GM18951 (cell line): Measurements from ENCODE around the gene QPCTL.
"Not testable (repeated sequence)": the region's sequence is repeated elsewhere in the genome, so short reads cannot be mapped to it uniquely, and the experiment has no call there.

ENCODE experiments used
- POLR2A ChIP-seq: IDR thresholded peaks from 4 replicates; pipeline ENCODE4 v1.6.1; 2011; ENCODE audit warnings: mild to moderate bottlenecking; ENCODE audit not compliant: insufficient read length, insufficient read depth; ENCODE audit errors: extremely low read depth
- in situ Hi-C: fragments of 300-500 bp; cut with MboI; formaldehyde crosslinking; loops from one replicate; pipeline ENCODE4 v1.12.0; 2022; ENCODE audit warnings: low sequenced_read_pairs, mixed read lengths, inconsistent platforms; ENCODE audit not compliant: unreplicated experiment

The QPCTL gene

DNA sequence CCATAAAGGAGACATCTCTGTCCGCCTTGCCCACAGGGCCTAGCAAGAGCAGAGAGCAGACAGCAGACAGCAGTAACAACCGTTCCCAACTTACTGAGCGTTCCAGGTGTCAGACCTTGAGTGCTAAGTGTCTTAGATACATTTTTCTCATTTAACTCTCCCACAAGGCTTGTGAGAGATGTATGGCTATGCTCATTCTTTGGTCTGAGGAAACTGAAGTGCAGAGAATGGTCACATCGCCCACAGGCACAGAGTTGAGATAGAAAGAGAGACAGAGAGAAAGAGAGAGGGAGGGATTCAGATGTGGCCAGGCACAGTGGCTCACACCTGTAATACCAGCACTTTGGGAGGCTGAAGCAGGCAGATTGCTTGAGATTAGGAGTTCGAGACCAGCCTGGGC, 55.0 kb downstream of the QPCTL start:
- no peak for TF ChIP-seq POLR2A
- in situ Hi-C loops: no loop called here

DNA sequence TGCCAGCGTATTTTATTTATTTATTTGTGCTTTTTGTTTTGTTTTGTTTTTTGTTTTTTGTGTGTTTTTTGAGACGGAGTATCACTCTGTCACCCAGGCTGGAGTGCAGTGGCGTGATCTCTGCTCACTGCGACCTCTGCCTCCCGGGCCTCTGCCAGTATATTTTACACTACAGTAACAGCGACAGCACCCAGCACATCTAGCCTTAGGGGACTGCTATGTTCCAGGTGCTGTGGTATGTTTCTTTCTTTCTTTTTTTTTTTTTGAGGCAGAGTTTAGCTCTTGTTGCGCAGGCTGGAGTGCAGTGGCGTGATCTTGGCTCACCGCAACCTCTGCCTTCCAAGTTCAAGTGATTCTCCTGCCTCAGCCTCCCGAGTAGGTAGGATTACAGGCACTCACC, 59.0 kb downstream of the QPCTL start:
- in situ Hi-C loops: not testable (repeated sequence)

DNA sequence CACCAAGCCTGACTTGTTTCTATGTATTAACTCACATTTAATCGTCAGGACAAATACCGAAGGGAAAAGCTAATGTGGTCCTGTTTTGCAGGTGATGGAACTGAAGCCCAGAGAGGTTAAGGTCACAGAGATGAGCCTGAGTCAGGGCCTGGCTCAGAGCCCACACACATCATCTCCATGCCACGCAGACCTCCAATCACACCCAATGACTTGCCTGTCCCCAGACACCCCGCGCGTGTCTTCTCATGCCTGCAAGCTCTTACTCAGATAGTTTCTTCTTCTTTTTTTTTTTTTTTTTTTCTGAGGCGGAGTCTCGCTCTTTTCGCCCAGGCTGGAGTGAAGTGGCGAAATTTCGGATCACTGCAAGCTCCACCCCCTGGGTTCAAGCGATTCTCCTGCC, 60.2 kb downstream of the QPCTL start:
- in situ Hi-C loops: no loop called here
- no peak for TF ChIP-seq POLR2A

DNA sequence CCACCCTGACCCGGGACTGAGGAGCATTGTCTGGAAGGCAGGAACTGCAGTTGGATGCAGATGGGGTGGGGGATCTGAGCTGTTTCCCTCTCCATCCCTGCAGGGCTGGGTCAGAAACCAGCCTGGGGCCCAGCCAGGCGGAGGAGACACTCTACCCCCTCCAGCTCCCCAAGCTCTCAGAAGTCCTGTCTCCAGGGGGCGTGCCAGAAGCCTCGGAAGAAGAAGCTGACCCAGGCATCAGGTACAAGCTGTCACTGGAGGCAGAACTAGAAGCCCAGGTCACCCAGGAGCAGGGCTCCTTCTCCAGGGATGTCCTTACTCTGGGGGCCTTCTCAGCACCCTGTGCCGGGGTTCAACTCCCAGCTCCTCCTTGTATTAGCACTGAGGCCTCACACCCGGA, 61.1 kb downstream of the QPCTL start:
- in situ Hi-C loops: no loop called here

More for the DNA sequence above, 61.1 kb downstream of the QPCTL start:
- no peak for TF ChIP-seq POLR2A
